GM21576 (cell line): ENCODE measurements around the gene GPRASP2.

Experiments used
- ATAC-seq: cut with Tn5 transposase; IDR thresholded peaks from one replicate; pipeline ENCODE4 v1.9.1; 2021; ENCODE audit warnings: mild to moderate bottlenecking, moderate library complexity; ENCODE audit not compliant: unreplicated experiment

GPRASP2 gene

DNA sequence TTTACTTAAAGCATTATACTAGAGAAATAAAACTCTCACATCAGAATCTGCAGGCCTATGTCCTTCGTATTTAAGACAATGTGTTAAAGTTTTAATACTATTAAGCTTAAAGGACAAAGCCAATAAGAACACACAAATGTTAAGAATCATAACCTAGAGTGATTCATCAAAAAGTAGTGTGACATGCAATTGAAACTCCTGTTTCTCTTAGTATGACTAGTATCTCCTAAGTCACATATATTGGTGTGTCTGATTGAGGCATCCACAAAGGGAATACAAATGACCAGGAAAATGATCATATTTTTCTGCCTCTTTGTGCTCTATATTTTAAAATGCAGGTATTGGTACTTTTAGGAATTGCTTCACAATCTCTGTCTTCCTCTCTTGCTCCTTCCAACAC is 32.1 kb downstream of the GPRASP2 start:
- ATAC-seq, result no peak

GRCh38 chrX:102745513-102745856 is 33.2 kb downstream of the GPRASP2 start:
- no peak for ATAC-seq

DNA sequence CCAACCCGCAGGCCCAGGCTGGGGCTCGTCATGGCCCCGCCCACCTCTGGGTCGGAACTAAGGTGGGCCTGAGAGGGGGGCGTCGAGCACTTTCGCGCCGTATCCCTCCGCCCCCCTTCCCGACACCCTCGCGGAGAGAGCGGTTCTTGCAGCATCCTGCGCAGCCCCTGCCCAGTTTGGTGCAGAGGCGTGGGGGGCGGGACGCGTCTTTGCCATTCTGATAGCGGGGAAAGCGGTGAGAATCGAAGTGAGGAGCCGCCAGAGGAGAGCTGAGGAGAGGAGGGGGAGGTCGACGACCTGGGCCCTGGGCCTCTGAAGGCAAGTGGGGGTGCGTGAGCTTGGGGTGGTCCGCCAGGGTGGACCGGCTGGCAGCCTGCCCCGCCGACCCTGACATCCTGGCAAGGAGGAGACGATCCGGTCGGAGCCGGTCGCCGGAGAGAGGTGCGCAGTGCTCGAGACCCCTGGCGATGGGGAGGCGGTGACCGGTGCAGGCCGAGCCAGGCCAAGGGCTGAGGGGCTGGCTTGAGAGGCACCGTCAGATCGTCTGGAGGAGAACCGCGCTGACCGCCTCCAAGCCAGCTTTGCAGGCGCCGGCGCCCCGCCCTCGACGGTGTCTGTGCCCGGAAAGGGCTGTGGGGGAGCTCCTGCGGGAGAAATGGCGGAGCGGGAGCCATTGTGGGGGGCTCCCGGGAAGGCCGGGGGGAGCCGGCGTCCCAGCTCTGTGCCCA is 33.8 kb downstream of the GPRASP2 start:
- ATAC-seq, result no peak

GRCh38 chrX:102765217-102765616 is 53.0 kb downstream of the GPRASP2 start:
- no peak for ATAC-seq

DNA sequence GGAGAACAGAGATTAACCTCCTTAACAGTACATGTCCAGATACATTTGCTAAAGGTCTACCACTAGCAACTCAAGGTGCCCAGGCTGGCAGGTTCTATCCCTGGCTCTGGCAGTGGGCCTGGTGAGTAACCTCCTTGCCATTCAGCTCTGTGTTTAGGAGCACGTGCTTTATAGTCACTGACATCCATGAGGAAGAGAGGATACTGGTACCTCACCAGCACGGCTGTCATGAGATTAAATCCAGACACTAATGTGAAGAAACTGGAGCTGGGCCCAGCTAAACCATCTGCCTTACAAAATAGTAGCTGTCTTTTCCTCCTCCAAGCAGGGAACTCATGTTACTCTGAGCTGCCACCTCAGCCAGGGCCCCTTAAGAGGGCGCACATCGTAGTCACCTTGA is 53.6 kb downstream of the GPRASP2 start:
- ATAC-seq, result no peak

DNA sequence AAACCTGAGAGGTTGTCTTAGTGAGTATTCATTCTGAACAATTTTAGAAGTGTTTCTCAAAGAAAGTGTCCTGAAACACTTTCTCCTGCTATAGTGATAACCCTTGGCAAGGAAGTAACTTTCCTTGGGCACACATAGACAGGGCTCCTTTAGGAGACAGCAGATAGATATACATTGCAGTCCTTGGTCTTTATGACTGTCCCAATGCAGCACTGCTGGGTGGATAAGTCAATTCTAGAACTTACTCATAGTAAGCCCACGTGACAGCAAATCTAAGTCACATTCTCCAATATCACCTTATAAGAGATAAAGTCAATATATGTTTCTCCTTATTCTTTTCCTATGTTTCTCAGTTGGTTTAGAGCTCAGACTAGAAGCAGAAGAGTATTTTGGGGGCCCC is 55.0 kb downstream of the GPRASP2 start:
- no peak for ATAC-seq
